Left forelimb (tissue), 1 donor: ENCODE data around the gene PRAMEF5.
"Not testable (repeated sequence)": the region's sequence is repeated elsewhere in the genome, so short reads cannot be mapped to it uniquely, and the experiment has no call there.

Experiments used
- DNase-seq: peaks from one replicate; pipeline ENCODE4 v3.0.0-alpha.2; 2018; ENCODE audit warnings: low spot score

Gene PRAMEF5

DNA sequence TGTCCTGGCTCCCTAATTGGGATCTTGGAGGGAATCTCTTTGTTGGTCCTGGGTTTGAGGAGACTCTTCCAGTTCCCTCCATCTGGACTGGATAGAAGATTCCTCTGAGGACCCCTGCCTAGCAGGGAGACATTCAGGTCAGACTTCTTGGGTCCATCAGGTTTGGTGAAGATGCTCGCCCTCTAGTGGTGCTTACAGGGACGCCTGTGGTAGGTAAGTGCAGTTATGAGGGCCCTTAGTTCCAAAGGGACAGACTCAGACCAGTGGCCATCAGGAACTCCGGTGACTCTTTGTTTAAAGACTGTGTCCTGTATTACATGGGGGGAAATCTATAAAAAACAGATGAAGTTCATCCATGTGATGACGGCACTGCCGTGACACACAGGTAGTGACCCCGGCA, 23.0 kb downstream of the PRAMEF5 start:
- DNase-seq: not testable (repeated sequence)

GRCh38 chr1:13279617-13280016, 25.6 kb downstream of the PRAMEF5 start:
- not testable (repeated sequence) for DNase-seq

DNA sequence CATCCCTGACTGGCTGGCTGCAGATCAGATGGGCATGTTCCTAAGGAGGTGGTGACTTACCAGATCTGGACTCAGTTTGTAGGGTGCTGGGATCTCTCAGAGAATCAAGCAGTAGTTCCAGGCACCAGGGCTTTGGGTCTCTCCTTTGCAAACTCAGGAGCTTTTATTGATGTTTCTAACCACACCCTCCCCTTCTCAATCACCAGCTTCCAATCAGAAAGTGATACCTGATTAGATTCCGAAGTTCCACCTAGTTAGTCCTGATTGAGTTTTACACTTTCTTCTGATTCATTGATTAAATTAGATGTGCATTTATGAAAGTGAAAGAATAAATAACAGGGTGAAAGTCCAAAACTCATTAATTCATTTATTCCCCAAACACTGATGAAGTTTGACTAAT, 31.0 kb downstream of the PRAMEF5 start, which contains the start of gene PRAMEF8:
Gene PRAMEF8, minus strand, starts transcription at position 101 of the 400 bp plus-strand sequence. CDS start 1,046 bp downstream, outside the sequence.
- not testable (repeated sequence) for DNase-seq

GRCh38 chr1:13289030-13289429, 35.0 kb downstream of the PRAMEF5 start:
- DNase-seq: not testable (repeated sequence)

GRCh38 chr1:13297216-13297931, 43.4 kb downstream of the PRAMEF5 start:
- DNase-seq: not testable (repeated sequence)

DNA sequence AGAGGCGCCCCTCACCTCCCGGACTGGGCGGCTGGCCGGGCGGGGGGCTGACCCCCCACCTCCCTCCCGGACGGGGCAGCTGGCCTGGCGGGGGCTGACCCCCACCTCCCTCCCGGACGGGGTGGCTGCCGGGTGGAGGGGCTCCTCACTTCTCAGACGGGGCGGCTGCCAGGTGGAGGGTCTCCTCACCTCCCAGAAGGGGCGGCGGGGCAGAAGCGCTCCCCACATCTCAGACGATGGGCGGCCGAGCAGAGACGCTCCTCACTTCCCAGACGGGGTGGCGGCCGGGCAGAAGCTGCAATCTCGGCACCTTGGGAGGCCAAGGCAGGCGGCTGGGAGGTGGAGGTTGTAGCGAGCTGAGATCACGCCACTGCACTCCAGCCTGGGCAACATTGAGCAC, 44.7 kb downstream of the PRAMEF5 start:
- not testable (repeated sequence) for DNase-seq

GRCh38 chr1:13302197-13302596, 48.2 kb downstream of the PRAMEF5 start:
- DNase-seq: not testable (repeated sequence)

GRCh38 chr1:13303239-13303638, 49.2 kb downstream of the PRAMEF5 start, which contains the start of gene PRAMEF33:
Gene PRAMEF33, plus strand, starts transcription at chr1:13303539. Its CDS starts 2,416 bp downstream, at chr1:13305955.
- not testable (repeated sequence) for DNase-seq
